G401.6 (cell line): ENCODE results near the gene AFDN.

ENCODE experiments used
- FAIRE-seq: peaks from 2 replicates; lab custom pipeline; 2012; peaks lifted over from hg19 to GRCh38; lab: Jason Lieb, UNC

Gene AFDN

GRCh38 chr6:167840160-167840525, 13.4 kb downstream of the AFDN start:
- no peak for FAIRE-seq

- no peak for FAIRE-seq
Measured at GRCh38 chr6:167840526-167841179, 13.9 kb downstream of the AFDN start.

GRCh38 chr6:167841981-167842380, 15.3 kb downstream of the AFDN start:
- no peak for FAIRE-seq

GRCh38 chr6:167842457-167842856, 15.7 kb downstream of the AFDN start:
- no peak for FAIRE-seq

GRCh38 chr6:167843023-167843422, 16.3 kb downstream of the AFDN start:
- no peak for FAIRE-seq

- FAIRE-seq, result no peak
Measured at GRCh38 chr6:167845856-167846255, 19.1 kb downstream of the AFDN start.

GRCh38 chr6:167846997-167847606, 20.4 kb downstream of the AFDN start:
- no peak for FAIRE-seq

GRCh38 chr6:167847936-167848335, 21.2 kb downstream of the AFDN start:
- no peak for FAIRE-seq

- FAIRE-seq, result no peak
Measured at GRCh38 chr6:167848783-167849182, 22.1 kb downstream of the AFDN start.

- FAIRE-seq, result no peak
Measured at GRCh38 chr6:167849846-167850459, 23.2 kb downstream of the AFDN start.

GRCh38 chr6:167850782-167851181, 24.1 kb downstream of the AFDN start:
- no peak for FAIRE-seq

GRCh38 chr6:167851370-167851952, 24.8 kb downstream of the AFDN start:
- FAIRE-seq, result no peak

GRCh38 chr6:167855825-167856425, 29.2 kb downstream of the AFDN start:
- no peak for FAIRE-seq

- no peak for FAIRE-seq
Measured at GRCh38 chr6:167856474-167856873, 29.8 kb downstream of the AFDN start.

- no peak for FAIRE-seq
Measured at GRCh38 chr6:167856999-167857660, 30.4 kb downstream of the AFDN start.

- FAIRE-seq, result no peak
Measured at GRCh38 chr6:167858086-167858591, 31.4 kb downstream of the AFDN start.

- no peak for FAIRE-seq
Measured at GRCh38 chr6:167858842-167859664, 32.3 kb downstream of the AFDN start.

GRCh38 chr6:167860550-167861226, 34.0 kb downstream of the AFDN start:
- no peak for FAIRE-seq

- no peak for FAIRE-seq
Measured at GRCh38 chr6:167861424-167861823, 34.7 kb downstream of the AFDN start.

- FAIRE-seq, result no peak
Measured at GRCh38 chr6:167863897-167864296, 37.2 kb downstream of the AFDN start.

- FAIRE-seq, result no peak
Measured at GRCh38 chr6:167866642-167867041, 39.9 kb downstream of the AFDN start.
